ENCODE measurements around the gene ITGAD.
A peak's percentile ranks its signal among the peaks of the same experiment; 100 is the strongest.
"Not testable (repeated sequence)": the region's sequence is repeated elsewhere in the genome, so short reads cannot be mapped to it uniquely, and the experiment has no call there.

ITGAD gene

DNA sequence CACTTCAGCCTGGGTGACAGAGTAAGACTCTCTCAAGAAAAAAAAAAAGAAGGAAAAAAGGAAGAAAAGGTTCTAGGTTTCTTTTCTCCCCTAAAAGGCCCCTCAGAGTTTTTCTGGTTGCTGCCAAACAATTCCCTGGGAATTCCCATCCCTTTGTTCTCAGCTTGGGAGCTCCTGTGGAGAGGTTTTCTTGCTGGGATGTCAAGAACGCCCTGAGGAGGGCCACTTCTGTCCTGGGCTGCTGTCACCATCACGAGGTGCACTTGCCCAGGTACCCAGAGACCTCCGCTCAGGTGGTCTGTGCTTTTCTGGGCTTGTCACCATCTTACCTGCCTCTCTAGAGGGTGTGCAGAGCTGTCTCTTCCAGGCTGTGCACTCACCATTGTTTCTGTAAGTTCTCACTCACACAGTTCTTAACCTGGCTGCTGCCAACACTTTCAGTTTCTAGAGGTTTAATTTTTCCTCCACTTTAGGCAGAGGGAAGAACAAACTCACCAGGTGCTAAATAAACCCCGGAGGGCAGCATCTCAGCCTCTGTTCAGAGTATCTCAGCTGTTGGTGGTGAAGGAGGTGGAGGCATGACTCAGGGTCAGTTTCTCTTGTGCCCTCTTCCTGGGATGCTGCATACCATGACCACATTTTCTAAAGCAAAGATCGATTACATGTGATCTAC is 37.4 kb downstream of the ITGAD start:
- no peak for DNase-seq (ENCODE audit: low read depth)

DNA sequence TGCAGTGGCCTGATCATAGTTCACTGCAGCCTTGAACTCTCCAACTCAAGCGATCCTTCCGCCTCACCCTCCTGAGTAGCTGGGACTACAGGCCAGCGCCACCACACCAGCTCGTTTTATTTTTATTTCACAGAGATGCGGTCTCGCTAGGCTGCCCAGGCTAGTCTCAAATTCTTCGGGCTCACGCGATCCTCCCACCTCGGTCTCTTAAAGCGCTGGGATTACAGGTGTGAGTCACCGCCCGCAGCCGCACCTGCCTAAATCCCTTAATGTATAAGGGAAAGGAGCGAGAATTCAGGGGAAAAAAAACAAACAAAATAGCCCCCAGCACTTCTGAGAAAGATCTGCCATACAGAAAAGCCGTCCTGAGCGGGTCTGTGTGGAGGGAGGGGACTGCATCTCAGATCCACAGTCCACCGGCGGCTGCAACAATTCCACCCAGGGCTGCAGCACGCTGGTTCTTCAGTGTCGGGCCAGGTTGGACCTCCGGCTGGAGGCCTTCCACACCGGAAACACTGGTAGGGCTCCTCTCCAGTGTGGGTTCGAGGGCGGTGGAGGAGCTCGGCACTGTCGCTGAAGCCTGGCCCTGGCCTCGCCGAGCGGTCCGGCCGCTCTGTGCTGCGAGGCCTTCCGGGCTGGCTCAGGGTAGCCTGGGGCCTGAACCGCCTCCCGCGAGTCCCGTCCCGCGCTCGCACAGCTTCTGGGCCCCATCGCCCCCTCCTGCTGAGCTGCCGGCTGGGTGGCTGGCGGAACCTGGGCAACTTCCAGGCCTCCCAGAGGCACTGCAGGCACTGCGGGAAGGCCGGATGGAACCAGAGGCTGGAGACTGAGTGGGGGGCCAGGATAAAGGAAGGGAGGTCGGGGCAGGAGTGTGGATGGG is 42.4 kb downstream of the ITGAD start:
- no peak for DNase-seq (ENCODE audit: low read depth)

DNA sequence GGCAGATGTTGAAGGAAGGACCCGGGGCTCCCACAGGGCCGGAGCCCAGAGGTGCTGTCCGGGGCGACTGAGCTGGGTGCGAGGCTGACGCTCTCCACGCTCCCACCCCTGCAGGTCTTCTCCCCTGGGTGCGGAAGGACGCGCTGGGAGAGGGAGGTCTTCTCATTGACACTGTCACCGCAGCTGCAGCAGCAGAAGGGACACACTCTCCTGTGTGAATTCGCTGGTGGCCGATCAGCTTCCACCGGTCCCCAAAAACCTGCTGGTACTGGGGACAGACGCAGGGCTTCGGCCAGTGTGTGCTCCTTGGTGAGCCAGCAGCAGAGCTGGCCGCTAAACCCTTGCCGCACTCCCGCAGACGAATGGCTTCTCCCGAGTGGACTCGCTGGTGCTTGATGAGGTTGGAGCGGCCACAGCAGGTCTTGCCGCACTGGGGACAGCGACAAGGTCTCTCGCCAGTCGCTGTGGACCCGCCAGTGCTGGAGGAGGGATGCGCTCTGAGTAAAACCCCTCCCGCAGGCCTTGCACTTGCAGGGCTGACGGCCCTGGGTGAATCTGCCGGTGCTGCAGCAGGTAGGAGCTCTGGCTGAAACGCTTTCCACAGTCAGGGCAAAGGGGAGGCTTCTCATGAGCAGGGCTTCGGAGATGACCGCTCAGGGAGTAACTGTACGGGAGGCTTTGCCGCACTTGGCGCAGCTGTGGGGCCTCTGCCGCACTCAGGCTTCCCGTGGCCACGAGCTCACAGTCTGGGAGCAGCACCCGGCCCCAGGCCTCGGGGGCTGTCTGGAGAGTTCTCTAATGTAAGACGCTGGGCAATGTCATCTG is 43.3 kb downstream of the ITGAD start:
- no peak for DNase-seq (ENCODE audit: low read depth)

DNA sequence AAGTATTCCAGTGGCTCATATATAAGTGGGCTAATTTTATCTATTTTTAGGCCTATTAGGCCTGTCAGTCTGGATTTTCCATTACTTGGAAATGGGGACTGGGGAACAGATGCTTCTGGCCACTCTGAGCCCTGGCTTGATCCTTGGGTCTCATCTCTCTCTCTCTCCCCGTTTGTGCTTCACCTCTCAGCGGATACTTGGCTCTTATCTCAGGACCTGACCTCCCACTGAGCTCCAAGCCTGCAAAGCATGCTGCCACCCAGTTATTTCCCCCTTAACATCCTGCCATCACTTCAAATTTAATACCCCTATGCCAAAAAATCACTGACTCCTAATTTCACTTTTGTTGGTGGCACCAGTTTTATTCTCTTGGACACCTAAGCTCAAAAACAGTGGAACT is 45.3 kb downstream of the ITGAD start:
- no peak for DNase-seq (ENCODE audit: low read depth)

DNA sequence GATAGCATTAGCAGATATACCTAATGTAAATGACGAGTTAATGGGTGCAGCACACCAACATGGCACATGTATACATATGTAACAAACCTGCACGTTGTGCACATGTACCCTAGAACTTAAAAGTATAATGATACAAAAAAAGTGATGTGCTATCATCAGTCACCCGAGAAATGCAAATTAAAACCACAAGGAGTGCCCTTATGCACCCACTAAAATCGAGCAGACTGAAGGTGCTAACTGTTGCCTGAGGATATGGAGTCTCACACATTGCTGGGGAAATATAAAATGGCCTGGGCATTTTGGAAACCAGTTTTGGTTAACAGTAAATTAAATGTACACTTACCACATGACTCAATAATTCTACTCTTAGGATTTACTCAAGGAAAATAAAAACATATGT is 45.9 kb downstream of the ITGAD start:
- DNase-seq (ENCODE audit: low read depth) = not testable (repeated sequence)

DNA sequence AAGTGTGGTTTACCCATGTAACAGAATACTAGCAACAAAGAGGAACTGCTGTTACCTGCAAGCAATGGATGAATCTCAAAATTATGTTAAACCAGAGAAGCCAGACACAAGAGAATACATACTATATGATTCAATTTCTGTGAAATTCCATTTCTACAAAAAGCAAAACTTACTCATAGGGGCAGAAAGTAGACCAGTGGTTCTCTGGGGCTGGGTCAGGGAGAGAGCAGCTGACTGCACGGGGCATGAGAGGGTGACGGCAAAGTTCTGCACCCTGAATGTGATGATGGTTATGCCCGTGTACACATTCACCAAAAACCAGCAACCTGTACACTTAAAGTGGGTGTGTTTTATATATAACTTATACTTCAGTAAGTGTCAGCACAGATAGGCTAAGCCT is 46.4 kb downstream of the ITGAD start:
- no peak for DNase-seq (ENCODE audit: low read depth)

DNA sequence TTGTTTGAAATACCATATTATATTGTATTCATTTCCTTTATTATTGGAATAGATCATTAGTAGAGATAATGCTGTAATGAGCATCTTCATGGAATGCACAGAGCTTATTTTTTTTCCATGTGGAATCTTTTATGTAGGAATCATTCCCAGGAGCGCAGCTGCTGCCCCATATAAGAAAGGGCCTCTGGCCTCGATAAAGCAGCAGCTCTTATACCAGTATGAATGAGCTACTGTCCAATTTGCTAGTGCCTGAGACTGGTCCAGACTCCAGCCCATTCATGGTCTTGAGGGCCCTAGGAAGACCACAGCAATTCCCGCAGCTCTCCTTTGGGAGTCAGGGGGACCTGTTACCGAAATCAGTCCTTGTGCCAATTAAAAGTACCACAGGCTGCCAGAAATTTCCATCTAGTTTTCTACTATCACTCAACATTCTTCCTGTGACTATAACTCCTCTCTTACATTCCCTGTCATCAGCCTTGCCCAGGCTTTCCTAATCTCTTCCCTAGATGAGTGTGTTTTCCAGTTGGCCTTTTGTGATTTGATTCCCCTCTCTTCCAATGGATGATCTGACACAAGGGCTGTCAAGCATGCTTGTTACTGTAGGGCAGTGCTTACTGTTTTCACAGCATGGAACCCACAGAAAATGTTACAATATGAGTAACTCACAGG is 47.5 kb downstream of the ITGAD start:
- no peak for DNase-seq (ENCODE audit: low read depth)

DNA sequence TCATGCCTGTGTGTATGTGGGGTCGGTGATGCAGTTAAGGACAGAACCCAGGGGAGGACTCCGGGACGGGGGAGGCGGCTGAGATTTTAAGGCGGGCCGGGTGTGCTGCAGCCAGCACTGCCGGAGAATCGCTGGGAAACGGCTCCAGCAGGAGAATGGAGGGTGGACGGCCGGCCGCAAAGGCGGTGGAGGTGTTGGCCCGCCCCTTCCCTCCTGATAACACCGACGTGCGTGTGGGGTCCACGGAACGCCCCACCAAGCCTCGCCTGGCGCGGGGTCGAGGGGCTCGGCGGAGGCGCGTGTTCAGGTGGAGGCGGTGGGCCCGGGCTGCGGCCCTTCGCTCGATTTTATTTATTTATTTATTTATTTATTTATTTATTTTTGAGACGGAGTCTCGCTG is 48.8 kb downstream of the ITGAD start:
- no peak for DNase-seq (ENCODE audit: low read depth)

DNA sequence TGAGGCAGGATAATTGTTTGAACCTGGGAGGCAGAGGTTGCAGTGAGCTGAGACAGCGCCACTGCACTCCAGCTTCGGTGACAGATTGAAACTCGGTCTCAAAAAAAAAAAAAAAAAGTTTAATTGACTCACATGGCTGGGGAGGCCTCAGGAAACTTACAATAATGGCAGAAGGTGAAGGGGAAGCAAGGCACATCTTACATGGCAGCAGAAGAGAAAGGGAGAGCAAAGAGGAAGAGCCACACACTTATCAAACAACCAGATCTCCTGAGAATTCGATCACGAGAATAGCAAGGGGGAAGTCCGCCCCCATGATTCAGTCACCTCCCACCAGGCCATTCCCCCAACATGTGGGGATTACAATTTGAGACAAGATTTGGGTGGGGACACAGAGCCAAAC is 52.8 kb downstream of the ITGAD start:
- DNase-seq (ENCODE audit: low read depth) = not testable (repeated sequence)

DNA sequence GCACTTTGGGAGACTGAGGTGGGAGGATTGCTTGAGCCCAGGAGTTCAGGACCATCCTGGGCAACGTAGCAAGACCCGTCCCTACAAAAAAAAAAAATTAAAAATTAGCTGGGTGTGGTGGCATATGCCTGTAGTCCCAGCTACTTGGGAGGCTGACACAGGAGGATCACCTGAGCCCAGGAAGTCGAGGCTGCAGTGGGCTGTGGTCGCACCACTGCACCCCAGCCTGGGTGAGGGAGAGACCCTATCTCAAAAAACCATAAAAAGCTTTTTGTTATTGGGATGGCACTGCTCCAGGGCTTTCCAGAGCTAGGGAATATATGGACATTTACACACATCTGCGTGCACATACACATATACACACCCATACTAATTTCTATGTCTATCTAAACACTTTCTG is 58.1 kb downstream of the ITGAD start:
- no peak for DNase-seq (ENCODE audit: low read depth)

DNA sequence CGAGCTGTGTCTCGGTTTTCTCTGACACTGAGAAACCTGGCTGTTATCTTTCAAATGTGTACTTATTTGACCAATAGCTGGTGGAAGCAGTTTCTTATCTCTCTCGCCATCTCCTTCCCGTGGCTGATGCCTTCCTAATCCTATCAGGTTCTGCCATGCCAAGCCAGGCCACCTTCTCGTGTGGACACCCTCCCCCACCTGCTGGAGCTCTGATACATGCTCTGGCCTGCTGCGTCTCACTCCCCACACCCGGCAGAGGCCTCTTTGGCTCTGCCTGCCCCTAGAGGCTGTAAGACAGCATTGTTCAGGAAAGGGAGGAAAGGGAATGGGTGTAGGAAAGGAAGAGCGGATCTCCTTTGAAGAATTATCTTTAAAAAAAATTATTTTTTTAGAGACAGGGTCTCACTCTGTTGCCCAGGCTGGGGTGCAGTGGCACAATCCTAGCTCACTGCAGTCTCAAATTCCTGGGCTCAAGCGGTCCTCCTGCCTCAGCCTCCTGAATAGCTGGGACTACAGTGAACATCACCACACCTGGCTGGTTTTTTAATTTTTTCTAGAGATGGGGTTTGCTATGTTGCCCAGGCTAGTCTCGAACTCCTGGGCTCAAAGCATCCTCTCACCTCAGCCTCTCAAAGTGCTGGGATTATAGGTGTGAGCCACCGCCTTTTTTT is 58.7 kb downstream of the ITGAD start:
- no peak for DNase-seq (ENCODE audit: low read depth)

DNA sequence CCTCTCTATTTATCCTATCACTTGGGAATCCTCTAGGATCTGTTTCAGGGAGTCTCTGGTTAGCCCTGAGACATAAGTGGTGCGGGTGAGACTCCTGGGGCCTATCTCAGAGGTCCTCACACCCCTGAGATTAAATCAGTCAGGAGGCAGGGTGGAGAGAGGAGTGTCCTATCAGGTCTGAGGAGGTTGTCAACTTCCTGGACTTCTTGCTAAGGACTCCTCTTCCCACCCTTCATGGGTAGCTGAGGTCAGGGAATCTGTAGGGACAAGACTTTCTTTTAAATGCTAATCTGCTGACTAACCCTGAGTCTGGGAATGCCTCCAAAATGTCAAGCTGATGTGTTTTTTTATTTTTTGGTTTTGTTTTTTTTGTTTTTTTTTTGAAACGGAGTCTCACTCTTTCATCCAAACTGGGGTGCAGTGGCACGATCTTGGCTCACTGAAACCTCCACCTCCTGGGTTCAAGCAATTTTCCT is 59.5 kb downstream of the ITGAD start:
- no peak for DNase-seq (ENCODE audit: low read depth)

DNA sequence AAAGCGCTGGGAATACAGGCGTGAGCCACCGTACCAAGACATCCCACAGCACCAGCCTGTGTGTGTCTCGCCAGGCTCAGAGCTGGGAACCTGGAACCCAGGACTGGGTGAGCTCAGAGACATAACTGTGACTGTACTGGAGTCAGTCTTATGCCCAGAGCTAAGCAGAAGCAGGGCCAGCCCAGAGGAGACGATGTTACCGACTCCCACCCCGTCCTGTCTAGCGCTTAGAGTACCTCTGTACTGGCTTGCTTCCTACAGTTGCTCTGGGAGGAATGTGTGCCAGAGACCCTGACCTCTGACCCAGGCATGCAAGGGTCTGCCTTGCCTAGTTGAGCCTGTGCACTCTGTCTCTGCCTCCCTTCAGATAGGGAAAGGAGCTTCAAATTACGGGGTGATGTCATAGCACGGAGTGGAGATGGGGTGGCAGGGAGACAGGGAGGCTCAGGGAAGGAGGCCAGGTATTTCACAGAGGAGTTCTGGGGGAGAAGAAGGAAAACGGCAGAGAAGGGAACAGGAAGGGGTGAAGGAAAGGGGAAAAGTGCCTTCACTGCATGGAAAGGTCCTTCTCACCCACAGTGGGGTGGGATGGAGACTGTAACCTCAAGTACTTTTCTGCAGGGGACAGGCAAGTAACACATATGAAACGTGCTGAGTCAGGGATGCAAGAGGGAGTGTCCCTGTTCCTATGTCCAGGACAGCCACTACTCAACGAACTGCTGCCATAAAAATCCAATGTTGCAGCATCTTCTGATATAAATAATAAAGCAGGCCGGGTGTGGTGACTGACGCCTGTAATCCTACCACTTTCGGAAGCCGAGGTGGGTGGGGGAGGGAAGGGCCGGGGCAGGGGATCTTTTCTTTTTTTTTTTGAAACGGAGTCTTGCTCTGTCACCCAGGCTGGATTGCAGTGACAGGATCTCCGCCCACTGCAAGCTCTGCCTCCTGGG is 60.4 kb downstream of the ITGAD start:
- DNase-seq (ENCODE audit: low read depth) = no peak

DNA sequence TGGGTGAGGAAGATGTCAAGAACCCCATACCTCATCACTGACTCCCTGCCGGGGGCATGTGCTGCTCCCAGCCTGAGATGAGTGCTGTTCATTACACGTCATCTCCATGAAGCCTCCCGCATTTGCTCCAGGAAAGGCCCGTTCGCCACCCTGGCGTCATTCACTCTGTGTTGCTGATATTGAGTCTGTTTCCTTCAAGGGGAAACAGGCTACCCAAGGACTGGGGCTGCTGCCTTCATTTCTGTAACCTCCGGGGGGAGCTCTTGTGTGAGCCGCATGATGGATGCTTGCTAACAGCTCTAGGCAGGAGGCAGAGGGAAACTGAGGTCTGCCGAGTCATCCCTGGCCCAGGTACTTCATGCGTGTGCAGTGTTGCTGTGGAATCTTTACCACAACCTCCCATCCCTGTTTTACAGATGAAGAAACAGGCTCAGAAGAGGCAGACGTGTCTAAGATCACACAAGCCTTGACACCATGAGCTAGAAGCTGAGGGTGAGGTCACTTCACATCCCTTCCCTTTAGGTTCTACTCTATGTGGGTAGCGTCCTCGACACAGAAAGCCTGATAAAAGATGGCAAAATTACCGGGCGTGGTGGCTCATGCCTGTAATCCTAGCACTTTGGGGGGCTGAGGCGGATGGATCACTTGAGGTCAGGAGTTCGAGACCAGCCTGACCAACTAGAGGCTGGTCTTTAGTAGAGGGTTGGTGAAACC is 62.6 kb downstream of the ITGAD start:
- DNase-seq (ENCODE audit: low read depth) = no peak

DNA sequence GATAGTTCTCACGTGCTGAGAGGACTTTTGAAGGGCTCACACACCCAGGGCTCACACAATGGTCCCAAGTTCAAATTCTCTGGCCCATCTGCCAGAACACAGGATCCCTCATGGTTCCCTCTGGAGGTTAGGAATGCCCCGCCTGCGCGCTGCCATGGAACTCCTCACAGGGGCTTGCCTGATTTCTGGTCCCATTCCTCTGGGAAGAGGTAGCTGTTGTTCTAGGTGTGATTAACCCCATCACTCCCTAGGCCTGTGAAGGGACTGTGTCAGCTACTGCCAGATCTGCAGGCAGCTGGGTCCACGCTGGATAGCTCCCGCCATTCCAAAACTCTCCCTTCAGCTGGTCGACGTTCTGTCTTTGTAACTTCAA is 63.8 kb downstream of the ITGAD start:
- DNase-seq (ENCODE audit: low read depth) = no peak

DNA sequence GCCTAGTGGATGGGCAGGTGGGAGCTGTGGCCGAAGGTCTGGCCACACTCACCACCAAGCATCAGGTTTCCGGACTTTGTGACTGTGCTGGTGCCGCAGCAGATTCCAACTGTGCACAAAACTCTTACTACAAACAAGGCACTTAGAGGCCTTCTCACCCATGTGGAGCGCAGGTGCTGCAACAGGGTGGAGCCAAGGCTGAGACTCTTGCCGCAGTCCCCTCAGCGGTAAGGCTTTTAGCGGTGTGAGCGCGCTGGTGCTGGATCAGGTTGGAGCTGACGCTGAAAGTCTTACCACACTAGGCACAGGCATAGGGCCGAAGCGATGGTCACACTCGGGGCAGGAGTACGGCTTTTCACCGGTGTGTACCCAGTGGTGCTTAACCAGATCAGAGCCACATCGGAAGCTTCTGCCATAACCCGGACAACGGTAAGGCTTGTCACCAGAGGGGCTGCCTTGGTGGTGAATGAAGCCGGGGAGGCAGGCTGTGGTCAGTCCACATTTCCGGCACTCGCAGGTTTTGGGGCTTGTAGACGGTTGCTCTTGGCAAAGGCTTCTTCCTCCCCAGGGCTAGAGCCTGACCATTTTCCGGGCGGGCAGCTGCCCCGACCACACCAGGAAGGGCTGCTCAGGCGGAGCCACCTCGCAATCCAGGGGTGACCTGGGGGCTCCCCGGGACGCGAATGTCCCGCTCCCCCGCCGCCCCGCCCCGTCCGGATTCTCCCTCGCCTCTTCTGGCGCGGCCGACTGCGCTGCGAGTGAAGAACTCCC is 65.1 kb downstream of the ITGAD start:
- no peak for DNase-seq (ENCODE audit: low read depth)

DNA sequence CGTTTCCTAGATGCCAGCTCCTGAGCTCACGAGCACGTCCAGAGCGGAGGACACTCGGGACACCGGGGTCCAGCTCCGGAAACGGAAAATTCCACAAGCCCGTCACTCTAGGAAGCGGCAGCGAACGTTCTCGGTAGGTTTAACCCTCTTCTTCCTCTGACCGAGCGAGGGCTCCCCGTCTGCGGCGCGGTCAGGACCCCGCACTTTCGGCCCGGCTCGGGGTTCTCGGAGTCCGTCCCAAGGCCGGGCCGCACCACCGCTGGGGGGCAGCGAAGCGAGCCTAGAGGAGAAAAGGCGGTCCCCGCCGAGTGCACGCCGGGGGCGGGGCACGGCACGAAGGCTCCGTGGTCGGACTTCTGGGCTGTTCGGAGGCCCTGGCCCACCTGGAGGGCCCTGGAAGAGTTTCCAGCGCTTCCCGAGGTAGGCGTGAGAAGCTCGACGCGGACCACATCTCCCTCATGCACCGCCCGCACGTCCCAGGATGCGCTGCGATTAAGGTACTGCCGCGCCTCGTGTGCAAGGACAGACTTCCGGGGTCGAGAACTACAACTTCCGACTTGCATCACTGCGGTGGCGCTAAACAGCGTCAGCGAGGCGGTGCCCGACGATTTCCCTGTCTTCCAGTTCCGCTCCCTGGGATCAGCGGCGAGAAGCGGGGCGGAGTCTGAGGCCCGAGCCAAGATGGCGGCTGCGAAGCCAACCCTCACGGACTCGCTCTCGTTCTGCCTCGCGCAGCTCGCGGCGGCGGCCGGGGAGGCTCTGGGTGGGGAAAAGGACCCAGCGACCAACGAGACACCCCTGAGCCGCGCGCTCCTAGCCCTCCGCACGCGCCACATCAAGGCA is 65.9 kb downstream of the ITGAD start, which contains the start of gene ARMC5:
Gene ARMC5, plus strand, starts transcription at position 658 of the 843 bp plus-strand sequence. Its CDS starts 24 bp downstream, at position 682.
- DNase-seq (ENCODE audit: low read depth) = peak; percentile 96
